Activated naive CD4-positive, alpha-beta T cell (primary cell): ENCODE data around the gene HS6ST3.
"Not testable (repeated sequence)": the region's sequence is repeated elsewhere in the genome, so short reads cannot be mapped to it uniquely, and the experiment has no call there.

ENCODE experiments used
- DNase-seq, 4 experiments: peaks; one replicate each; lab custom pipeline; 2025; lab: John Stamatoyannopoulos, UW

Gene HS6ST3

DNA sequence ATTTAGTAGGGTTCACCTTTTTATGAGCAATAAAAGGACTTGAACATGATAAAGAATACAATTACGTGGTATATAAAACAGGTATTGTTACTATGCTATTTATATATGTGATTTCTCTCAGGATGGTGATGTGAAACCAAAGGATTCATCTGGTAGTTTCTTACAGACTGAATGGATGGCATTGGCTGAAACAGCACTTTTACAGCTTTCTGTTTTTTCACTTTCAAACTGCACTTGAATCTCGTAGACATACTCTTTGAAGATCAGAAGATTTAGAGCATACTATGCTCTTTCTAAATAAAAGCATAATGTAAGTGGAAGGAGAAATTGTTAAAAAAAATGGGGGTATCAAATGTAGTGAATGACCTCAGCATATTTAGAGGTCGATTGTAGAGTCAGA, 354.8 kb downstream of the HS6ST3 start:
- no peak for DNase-seq

DNA sequence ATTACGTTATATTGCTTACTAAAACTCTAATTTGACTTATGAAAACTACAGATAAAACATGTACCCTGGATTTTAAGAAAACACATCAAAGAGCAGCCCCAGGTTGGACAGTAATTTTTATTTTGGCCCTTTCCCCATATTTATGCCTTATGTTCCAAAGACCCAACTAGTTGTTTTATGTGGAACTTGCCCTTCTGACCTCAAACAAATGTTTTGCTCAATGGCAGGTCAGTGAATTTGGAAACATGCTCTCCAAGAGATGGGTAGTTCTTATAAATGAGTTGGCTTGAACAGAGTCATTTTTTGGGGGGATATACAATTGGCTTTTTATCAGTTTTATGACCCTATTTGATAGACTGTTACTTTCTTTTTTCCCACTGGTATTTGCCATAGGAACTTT, 360.0 kb downstream of the HS6ST3 start:
- DNase-seq, result no peak

DNA sequence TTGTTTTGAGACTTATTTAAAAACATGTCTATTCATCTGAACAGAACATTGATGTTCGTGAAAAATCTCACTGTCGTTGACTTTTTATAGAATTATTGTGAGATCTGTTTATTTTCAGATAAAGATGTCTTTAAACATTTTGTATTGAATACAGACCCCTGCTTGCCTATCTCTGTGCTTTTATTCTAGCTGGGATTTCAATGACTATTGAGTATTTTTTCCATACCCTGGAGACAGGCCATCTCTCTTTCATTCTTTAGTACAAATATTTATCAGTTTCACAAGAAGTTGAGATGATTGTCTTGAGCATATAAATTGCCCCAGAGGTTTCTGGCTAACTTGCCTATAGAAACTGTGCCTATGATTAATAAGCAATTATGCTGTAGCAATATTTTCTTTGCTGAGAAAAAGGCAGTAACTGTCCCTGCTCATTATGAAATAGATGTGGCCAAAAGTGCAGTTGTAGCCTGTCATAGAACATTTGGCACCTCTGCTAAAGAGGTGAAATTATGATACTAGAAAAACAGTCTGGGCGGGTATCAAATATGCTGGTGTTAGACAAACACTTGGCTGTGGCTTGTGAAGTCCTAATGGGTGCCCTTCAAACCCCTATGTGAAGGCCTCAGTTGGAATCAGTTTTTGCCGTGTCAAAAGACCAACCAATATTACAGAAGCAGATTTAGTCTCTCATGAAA, 360.6 kb downstream of the HS6ST3 start:
- no peak for DNase-seq

DNA sequence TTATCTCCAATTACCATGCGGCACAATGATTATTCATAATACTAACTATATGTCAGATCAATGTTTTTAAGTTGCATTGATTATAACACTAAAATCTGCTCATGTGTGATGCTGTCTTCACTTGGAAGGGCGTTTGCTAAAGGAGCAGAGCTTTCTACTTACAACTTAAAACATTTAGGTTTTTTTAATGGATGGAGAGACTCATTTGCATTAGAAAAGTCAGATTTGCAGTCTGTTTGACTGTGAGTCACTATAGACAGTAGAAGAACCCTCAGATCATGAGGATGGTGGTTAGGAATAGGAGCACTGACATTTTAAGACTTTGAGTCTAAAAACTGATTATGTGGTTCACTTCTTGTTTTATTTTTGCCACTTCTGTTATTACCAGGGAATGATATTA, 364.6 kb downstream of the HS6ST3 start:
- no peak for DNase-seq

DNA sequence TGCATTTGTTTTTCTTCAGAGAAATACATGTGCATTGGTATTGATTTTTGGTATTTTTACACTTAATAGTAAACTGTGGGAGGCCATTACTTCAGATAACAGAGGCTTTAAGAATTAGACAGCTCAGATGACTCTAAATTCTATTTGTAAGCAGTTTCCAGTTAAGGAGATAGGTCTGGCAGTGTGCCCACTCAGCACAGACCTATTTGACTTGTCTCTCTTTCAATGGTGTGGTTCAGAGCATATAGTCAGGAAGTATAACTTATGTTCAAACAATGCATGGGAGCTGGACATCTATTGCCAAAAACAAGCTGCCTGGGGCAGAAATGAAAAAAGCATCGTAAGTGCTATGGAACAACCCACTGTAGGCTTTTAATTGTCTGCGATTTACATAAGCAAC, 370.7 kb downstream of the HS6ST3 start:
- no peak for DNase-seq

DNA sequence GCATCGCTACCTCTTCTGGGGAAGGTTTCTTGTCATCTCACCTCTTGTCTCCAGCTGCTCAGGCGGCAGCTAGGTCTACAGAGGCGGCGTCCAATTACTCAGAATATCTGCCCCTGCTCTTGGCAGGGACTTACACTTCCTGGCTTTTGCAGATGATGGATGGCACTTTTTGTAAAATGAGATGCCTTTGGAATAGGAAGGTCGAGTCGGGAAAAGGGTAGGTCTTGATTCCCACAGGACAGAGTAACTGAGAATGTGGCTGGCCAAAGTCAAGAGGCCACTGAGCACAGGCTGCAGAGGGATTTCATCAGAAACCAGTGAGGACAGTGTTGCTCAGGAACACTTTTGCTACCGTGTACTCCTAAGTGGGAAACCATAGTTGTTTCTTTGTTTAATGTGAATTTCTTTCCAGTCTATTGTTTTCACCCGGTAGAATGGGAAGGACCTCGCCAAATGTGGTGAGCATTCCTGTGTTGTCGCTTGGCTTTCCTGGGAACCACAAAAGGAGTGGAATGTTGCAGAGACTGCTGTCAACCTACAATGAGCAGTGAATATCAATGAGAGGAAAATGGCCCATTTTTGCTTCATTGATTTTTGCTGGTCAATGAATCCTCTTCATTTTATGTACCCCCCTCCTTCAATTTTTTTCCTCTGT, 383.7 kb downstream of the HS6ST3 start:
- no peak for DNase-seq

DNA sequence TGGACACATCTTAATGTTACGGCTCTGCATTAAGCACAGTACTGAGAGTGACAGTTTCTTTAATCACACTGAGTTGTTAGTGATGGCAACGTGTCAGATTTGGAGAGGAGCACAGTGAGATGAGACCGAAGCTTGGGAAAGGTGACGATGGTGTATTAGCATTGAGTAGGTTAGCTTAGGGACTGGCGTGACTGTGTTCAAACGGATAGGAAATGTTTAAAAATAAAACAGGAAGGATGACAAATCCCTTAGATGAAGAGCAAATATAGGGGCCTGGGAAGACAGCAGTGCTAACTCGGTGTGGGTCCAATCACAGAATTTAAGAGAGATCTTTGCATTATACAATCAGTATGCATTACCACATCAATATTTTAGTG, 384.3 kb downstream of the HS6ST3 start:
- no peak for DNase-seq

DNA sequence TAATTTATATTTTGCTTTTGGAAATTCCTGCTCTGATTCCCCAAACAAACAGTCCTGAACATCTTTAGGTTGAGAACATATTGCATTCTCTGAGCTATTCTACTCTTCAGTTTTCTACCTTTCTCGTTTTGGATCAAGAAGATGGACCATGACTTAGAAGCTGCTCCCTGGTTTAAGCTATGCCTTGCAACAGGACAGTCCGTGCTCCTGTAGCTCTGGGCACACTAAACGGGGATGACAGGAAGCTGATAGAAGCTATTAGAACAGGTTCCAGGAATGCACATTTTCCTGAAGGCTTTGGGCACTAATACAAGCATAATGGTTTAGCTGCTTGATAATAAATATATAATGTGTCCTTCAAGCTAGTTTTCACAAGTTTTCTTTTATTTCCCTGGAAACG, 385.2 kb downstream of the HS6ST3 start:
- DNase-seq, result no peak

DNA sequence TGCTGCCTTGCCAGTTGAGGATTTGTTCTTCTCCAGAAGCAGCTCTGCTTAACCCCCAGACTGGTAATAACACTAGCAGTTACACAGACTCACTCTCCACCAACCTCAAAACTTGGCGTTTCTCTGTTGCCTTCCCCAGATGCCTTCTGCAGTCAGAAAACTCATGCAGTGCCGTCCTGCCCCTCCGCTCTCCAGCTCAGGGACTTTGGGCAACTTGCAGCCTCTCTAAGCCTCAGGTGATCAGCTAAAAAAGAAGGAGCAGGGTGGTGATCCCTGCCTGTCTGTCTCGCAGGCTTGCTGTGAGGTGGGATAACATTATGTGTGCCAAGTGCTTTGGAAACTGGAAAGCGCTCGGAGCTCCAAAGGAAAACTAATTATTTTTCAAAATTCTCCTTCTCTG, 391.6 kb downstream of the HS6ST3 start:
- DNase-seq, result no peak

DNA sequence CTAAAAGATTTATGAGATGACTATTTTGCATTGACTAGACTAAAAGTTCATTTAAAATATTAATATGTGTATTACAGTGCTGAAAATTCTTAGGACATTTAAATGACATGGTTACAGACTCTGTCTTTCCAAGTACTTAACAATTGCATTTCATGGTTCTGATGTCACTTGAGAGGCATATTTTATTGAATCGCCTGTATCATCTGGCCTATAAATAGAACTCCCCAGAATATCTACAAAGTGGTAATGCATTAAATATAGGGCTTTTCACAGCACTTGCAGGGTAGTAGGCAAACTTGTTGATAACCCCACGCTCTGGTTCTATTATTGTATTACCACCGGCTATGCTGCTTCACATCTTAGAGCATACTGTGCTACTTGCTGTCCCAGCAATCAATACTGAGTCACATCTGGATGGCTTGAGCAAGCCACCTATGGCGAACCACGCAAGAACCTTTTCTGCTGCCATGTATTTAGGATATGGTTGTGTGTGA, 400.6 kb downstream of the HS6ST3 start:
- DNase-seq, result no peak

DNA sequence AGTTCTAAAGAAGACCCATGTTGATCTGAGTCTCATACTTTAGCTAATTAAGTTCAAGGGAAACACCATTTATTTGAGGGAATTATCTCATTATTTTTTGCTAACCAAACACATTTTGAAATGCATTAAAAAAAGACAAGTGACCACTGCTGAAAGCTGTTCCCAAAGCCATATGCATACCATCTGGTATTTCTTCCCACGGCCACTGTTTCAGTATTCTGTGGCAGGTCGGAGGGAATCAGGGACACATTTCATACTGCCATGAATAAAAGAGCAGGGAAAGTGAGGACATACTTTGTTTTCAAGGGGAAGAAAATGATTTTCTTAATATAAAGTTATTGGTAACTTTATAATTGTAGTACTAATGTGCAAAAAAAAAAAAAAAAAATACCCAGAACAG, 401.2 kb downstream of the HS6ST3 start:
- DNase-seq, result no peak

DNA sequence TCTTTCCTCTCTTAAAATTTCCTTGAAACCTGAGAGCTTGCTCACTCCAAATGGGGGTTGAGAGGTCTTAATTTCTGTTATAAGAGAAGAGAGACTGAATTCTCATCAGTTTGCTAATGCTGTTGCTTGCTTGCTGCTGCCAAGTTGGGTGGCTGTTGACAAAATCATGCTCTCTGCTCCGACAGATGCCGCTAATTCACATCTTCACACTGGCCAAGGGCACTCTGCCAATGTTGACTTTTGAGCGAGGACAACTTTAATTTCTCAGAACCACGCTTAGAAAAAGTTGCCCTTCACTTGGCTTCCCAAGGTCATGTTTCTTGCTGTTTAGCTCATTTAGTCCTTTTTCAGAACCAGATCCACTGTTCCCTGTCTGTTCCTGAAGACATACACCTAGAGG, 402.9 kb downstream of the HS6ST3 start:
- DNase-seq, result no peak

DNA sequence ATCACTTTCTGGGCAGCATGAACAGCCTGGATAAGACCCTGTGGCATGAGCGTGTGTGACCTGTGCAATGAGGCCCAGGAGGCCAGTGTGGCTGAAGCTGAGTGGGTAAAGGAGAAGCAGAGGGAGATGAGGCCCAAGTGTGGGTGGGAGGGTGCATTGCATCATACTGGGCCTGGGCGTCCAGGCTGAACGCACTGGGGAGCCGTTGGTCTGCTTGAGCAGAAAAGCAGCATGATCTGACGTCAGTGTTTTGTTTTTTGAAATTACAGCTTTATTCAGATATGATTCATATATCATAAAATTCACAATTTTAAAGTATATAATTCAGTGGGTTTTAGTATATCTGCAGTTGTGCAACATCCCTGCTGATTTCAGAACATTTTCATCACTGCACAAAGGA, 409.7 kb downstream of the HS6ST3 start:
- no peak for DNase-seq

DNA sequence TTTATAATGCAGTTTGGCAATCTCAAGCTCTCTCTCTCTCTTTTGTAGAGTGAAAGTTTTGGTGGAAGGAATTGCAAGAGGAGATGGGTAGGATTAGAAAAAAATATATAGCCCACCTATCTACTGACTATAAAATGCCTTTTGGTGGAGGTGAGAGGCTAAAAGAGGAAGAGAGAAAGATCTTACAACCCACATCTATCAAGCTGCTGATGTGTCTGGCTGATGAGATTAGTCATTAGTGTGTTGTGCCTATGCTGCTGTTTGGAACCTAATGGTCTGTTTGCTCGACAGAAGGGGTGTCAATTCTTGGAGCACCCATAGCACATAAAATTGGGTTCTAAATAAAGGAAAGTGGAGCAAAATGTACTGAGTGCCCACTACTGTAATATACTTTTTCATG, 411.0 kb downstream of the HS6ST3 start:
- DNase-seq, result no peak

DNA sequence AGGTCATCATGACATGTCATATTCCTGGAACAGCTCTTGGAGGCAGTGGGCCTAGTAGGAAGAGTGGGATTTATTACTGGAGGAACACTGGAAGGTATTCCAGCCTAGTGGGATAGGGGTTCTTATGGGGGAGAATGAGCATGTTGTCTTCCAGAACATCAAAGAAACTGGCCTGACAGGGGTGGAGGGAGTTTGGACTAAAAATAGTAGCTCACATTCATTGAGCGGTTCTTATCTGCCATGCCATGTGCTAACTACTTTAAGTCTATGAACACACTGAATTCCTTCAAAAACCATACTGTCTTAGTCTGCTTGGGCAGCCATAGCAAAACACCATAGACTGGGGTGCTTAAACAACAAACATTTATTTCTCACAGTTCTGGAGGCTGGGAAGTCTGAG, 413.6 kb downstream of the HS6ST3 start:
- no peak for DNase-seq

DNA sequence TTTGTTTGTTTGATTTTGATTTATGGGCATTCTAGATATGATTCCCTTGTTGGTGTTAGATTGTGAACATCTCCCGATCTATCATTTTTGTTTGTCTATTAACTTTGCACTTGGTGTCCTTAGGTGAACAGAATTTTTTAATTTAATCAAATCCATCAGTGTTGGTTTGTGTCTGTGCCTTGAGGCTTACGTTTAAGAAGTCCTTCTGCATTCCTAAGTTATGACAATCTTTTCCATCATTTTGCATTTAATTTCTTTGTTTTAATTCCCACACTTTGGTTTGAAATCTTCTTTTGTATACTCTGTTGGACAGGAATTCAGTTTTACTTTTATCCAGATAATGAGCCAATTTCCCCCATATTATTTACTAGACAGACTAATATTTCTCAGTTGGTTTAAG, 421.7 kb downstream of the HS6ST3 start:
- DNase-seq, result no peak

DNA sequence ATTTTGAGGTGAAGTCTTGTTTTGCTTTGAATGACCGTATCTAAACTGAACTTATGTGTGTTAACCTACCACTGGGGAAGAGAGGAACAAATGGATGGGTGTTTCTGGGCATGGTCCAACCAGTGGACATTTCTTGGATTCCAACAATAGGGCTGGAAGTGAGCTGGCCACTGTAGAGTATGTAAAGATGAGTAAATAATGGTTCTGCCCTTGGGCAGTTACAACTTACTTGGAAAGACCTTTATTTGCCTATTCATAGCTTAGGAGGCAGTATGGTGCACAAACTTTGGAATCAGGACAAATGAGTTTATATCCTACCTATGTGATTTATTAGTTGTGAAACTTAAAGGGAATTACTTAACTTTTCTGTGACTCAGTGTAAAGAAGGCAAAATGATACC, 429.5 kb downstream of the HS6ST3 start:
- no peak for DNase-seq

DNA sequence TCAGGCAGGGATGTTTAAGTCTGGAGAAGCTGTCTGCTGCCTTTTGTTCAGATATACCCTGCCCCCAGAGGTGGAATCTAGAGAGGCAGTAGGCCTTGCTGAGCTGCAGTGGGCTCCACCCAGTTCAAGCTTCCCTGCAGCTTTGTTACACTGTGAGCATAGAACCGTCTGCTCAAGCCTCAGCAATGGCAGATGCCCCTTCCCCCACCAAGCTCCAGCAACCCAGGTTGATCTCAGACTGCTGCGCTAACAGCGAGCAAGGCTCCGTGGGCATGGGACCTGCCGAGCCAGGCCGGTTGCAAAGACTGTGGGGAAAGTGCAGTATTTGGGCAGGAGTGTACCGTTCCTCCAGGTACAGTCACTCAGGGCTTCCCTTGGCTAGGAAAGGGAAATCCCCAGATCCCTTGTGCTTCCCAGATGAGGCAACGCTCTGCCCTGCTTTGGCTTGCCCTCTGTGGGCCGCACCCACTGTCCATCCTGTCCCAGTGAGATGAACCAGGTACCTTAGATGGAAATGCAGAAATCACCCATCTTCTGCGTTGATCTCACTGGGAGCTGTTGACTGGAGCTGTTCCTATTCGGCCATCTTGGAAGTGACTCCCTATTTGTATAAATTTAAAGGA, 434.6 kb downstream of the HS6ST3 start:
- not testable (repeated sequence) for DNase-seq

DNA sequence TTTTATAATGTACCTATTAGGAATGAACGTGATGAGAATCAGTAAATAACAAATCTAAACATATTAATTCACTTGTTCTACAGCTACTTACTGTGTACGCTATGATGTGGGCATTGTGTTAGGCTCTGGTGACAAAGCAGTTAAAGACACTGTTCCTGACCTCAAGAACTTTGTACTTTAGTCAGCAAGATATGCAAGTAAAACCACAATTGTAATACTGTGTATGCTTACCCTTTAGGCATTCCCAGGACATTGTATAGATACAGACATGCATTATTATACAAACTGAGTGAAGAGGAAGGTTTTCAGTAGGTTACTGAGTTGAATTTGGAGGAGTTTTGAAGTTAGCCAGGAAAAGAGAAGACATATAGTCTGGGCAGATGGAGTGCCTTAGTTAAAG, 435.8 kb downstream of the HS6ST3 start:
- no peak for DNase-seq

DNA sequence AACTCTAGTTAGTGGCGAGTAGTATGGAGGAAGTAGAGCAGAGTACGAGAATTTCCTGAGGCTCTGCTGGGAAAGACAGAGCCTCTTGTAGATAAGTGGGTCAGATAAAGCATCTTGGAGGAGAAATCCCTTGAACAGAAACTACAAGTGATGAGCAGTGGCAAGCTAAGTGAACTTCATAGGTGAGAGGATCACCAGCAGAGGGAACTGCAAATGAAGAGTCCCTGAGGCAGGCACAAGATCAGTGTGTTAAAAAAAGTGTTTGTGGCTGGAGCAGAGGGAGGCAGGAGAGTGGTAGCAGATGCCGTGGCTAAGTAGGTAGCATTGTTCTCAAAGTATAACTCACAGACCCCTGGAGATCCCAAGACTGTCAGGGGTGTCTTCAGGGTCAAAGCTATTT, 437.6 kb downstream of the HS6ST3 start:
- no peak for DNase-seq

DNA sequence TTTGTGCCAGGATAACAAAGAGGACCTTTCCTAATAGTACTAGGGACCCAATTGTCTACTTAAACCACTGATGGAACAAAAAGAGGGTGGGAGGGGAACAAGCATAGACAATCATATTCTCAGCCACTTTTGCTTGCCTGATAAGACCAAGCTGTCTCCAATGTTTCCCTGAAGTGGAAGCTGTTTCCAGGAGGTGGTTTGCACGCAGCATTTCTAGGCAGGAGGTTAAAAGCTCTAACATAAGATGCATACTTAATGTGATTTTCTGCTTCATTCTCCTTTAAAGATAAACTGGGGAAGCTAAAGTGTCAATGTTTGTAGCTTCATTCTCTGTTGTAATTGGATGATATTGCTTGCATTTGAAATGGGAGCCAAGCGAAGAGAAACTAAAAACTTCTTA, 442.9 kb downstream of the HS6ST3 start:
- no peak for DNase-seq

DNA sequence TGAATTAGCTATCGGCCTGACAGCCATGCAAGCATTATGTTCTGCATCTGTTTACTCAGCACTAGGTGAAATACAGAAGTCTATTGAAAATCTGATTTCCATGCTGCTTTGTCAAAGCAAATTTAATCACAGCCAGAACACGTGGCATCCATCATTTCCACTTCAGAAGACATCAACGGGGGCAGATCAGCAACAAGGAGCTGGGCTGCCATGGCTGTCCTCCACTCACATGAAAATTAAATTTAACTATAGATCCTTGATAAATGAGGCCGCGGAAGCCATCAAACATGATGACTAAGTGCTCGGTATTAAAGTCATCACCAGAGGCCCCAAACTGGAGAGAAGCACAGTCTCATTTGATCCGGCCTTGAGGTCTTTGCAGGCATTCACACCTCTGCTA, 443.5 kb downstream of the HS6ST3 start:
- DNase-seq, result no peak

DNA sequence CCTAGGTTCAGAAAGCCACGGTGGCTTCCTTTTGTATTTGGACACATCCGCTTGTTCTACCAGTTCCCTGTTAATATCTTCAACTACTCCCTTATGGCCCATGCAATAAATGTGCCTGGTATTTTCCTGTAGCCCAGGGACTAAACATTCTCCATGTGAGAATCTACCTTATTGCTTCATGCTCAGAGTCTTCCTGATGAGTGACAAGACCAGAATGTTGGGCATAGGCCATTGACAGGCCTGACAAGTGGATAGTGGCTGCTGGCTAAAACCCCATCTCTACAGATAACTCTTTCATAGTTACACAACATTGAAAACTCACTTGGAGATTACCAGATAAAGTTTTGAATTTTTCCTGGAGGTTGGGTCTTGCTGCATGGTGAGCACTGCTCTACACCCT, 449.9 kb downstream of the HS6ST3 start:
- DNase-seq, result no peak

DNA sequence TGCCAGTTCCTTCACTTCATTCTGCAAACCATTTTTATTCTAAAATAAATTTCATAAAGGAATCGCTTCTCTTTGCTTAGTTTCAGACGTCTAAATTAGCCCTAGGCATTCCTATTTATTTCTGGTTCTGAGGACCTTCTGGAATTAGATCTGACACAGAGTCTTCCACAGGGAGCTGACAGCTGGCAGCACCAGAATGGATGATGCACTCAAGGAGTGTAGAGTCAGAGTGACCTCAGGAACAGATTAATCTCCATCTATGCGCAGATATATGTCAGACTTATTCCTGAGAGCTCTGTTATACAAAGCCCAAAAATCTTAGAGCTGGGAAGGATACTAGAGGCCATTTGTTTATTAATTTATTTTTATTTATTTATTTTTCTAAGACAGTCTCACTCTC, 450.8 kb downstream of the HS6ST3 start:
- no peak for DNase-seq
